Measurements from ENCODE around the gene COL23A1.

DNA sequence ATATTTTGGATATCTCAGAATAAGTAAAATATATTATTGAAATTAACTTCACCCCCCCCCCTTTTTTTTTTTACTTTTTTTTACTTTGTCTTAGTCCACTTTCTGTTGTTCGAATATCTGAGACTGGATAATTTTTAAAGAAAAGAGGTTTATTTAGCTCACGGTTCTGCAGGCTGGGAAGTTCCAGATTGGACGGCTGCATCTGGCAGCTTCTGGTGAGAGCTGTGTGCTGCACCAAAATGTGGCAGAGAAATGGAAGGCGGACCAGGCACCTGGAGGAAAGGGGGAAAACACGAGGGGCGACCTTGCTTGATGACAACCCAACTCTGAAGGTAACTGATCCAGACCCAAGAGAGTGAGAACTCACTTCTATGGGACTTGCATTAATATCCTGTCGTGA, 397.4 kb downstream of the COL23A1 start:
- TF ChIP-seq ZNF274 (IDR thresholded peaks at IDR 0.05; ENCODE audit: borderline replicate concordance, extremely low read depth, low read length) (no peak), CEBPB (IDR thresholded peaks at IDR 0.05; ENCODE audit: low read depth, low read length) (no peak), POLR2A (IDR thresholded peaks at IDR 0.05; ENCODE audit: control extremely low read depth in 1 of 2, low read depth in 2 of 2, low read length in 2 of 2) (no peak), GABPA (IDR thresholded peaks at IDR 0.05; ENCODE audit: borderline replicate concordance, insufficient read depth, low read length) (no peak)
- TF ChIP-seq, protein P1, sequence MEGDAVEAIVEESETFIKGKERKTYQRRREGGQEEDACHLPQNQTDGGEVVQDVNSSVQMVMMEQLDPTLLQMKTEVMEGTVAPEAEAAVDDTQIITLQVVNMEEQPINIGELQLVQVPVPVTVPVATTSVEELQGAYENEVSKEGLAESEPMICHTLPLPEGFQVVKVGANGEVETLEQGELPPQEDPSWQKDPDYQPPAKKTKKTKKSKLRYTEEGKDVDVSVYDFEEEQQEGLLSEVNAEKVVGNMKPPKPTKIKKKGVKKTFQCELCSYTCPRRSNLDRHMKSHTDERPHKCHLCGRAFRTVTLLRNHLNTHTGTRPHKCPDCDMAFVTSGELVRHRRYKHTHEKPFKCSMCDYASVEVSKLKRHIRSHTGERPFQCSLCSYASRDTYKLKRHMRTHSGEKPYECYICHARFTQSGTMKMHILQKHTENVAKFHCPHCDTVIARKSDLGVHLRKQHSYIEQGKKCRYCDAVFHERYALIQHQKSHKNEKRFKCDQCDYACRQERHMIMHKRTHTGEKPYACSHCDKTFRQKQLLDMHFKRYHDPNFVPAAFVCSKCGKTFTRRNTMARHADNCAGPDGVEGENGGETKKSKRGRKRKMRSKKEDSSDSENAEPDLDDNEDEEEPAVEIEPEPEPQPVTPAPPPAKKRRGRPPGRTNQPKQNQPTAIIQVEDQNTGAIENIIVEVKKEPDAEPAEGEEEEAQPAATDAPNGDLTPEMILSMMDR (IDR thresholded peaks at IDR 0.05; ENCODE audit: control extremely low read depth in 1 of 3, insufficient read depth in 1 of 3, low read depth in 1 of 3, low read length in 3 of 3), result no peak

Measured in H1 (cell line).